Measurements from ENCODE around the gene ZCCHC14.

DNA sequence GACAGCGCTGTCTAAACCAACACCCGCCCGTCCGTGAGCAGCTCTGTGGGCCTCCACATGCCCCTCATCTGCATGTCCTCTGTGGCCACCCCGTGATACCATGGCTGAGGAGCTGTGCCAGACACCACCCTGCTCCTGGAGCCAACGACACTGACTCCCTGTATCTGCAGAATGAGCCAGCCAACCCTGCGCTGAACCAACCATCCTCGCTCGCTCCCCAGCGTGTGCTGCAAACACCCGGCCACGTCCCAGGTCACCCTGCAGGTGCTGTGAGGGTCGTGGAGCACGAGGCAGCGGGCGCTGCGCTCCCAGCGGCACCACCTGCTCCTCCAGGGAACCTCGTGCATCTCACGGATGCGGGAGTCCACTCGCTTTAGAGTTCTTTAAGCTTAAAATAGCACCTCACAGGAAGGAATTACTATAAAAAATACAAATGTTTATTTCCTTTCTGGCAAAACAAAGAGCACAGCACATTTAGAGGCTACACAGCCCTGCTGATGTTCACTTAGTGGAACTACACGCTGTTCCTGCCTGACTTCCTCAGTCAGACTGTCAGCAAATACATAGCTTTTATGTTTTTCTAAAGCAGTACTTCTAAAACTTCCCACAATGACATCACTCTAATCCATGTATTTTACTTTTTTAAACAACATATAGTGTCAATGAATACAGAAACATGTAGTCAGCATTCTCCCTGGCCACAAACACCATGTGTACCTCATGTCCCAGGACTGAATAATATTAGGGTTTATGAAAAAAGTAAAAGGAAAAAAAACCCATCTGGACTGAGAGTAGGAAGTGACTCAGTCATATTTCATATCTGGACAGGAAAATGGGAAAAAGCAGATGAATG, 57.2 kb downstream of the ZCCHC14 start:
- TF ChIP-seq, protein P1, sequence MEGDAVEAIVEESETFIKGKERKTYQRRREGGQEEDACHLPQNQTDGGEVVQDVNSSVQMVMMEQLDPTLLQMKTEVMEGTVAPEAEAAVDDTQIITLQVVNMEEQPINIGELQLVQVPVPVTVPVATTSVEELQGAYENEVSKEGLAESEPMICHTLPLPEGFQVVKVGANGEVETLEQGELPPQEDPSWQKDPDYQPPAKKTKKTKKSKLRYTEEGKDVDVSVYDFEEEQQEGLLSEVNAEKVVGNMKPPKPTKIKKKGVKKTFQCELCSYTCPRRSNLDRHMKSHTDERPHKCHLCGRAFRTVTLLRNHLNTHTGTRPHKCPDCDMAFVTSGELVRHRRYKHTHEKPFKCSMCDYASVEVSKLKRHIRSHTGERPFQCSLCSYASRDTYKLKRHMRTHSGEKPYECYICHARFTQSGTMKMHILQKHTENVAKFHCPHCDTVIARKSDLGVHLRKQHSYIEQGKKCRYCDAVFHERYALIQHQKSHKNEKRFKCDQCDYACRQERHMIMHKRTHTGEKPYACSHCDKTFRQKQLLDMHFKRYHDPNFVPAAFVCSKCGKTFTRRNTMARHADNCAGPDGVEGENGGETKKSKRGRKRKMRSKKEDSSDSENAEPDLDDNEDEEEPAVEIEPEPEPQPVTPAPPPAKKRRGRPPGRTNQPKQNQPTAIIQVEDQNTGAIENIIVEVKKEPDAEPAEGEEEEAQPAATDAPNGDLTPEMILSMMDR (IDR thresholded peaks at IDR 0.05 in 2 of 3, conservative IDR thresholded peaks at IDR 0.05 in 1 of 3; ENCODE audit: borderline replicate concordance in 1 of 3, insufficient read depth in 1 of 3, low read depth in 2 of 3, low read length in 2 of 3), result no peak
- TF ChIP-seq POLR2A (IDR thresholded peaks at IDR 0.05; ENCODE audit: borderline replicate concordance, extremely low read depth, insufficient read depth, insufficient read length) (no peak), EZH2 (IDR thresholded peaks at IDR 0.05) (no peak), POLR2AphosphoS5 (IDR thresholded peaks at IDR 0.05; ENCODE audit: low read depth, low read length) (no peak), SP1 (IDR thresholded peaks at IDR 0.05; ENCODE audit: low read depth) (no peak), EGR1 (IDR thresholded peaks at IDR 0.05; ENCODE audit: low read depth) (no peak), SIN3A (IDR thresholded peaks at IDR 0.05; ENCODE audit: low read depth) (no peak)
- TF ChIP-seq, protein P2, sequence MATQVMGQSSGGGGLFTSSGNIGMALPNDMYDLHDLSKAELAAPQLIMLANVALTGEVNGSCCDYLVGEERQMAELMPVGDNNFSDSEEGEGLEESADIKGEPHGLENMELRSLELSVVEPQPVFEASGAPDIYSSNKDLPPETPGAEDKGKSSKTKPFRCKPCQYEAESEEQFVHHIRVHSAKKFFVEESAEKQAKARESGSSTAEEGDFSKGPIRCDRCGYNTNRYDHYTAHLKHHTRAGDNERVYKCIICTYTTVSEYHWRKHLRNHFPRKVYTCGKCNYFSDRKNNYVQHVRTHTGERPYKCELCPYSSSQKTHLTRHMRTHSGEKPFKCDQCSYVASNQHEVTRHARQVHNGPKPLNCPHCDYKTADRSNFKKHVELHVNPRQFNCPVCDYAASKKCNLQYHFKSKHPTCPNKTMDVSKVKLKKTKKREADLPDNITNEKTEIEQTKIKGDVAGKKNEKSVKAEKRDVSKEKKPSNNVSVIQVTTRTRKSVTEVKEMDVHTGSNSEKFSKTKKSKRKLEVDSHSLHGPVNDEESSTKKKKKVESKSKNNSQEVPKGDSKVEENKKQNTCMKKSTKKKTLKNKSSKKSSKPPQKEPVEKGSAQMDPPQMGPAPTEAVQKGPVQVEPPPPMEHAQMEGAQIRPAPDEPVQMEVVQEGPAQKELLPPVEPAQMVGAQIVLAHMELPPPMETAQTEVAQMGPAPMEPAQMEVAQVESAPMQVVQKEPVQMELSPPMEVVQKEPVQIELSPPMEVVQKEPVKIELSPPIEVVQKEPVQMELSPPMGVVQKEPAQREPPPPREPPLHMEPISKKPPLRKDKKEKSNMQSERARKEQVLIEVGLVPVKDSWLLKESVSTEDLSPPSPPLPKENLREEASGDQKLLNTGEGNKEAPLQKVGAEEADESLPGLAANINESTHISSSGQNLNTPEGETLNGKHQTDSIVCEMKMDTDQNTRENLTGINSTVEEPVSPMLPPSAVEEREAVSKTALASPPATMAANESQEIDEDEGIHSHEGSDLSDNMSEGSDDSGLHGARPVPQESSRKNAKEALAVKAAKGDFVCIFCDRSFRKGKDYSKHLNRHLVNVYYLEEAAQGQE (IDR thresholded peaks at IDR 0.05; ENCODE audit: low read depth), result no peak
- TF ChIP-seq, protein P3, sequence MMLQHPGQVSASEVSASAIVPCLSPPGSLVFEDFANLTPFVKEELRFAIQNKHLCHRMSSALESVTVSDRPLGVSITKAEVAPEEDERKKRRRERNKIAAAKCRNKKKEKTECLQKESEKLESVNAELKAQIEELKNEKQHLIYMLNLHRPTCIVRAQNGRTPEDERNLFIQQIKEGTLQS (IDR thresholded peaks at IDR 0.05), result no peak
- TF ChIP-seq, protein P4, sequence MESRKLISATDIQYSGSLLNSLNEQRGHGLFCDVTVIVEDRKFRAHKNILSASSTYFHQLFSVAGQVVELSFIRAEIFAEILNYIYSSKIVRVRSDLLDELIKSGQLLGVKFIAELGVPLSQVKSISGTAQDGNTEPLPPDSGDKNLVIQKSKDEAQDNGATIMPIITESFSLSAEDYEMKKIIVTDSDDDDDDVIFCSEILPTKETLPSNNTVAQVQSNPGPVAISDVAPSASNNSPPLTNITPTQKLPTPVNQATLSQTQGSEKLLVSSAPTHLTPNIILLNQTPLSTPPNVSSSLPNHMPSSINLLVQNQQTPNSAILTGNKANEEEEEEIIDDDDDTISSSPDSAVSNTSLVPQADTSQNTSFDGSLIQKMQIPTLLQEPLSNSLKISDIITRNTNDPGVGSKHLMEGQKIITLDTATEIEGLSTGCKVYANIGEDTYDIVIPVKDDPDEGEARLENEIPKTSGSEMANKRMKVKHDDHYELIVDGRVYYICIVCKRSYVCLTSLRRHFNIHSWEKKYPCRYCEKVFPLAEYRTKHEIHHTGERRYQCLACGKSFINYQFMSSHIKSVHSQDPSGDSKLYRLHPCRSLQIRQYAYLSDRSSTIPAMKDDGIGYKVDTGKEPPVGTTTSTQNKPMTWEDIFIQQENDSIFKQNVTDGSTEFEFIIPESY (IDR thresholded peaks at IDR 0.05; ENCODE audit: extremely low read depth, insufficient replicate concordance, low read length), result no peak

All from HCT116 (cell line).